Endometrial microvascular endothelial cells (primary cell): ENCODE results near the gene MX1. TPM values are rescaled to one million over a fixed set of nuclear protein-coding genes. Genes with fewer than 3 reads are reported as not detected.
"Not testable (repeated sequence)": the region's sequence is repeated elsewhere in the genome, so short reads cannot be mapped to it uniquely, and the experiment has no call there.

ENCODE experiments used
- in situ Hi-C: cut with HindIII; loops from 2 replicates; pipeline ENCODE4 v1.10.0; 2017; ENCODE audit warnings: low sequenced_read_pairs, low pct_unique_long_range_greater_than_20kb; ENCODE audit errors: inconsistent ontology term
- total RNA-seq: library from RNA; depleted of rRNA; stranded (reverse); fragments of >200 nt; gene quantifications from one replicate; pipeline ENCODE4 v1.2.3, GENCODE V29; 2015; ENCODE audit errors: inconsistent ontology term

The MX1 gene
- total RNA-seq, 1 donor from 2014 or later = 115 TPM

GRCh38 chr21:41405321-41405720, 20.7 kb upstream of the MX1 start:
- in situ Hi-C loops = no loop called here

GRCh38 chr21:41406340-41406739, 19.7 kb upstream of the MX1 start:
- in situ Hi-C loops = no loop called here

GRCh38 chr21:41407541-41408460, 18.2 kb upstream of the MX1 start:
- in situ Hi-C loops = no loop called here

- in situ Hi-C loops = no loop called here
Observed at GRCh38 chr21:41410361-41410760, 15.7 kb upstream of the MX1 start.

DNA sequence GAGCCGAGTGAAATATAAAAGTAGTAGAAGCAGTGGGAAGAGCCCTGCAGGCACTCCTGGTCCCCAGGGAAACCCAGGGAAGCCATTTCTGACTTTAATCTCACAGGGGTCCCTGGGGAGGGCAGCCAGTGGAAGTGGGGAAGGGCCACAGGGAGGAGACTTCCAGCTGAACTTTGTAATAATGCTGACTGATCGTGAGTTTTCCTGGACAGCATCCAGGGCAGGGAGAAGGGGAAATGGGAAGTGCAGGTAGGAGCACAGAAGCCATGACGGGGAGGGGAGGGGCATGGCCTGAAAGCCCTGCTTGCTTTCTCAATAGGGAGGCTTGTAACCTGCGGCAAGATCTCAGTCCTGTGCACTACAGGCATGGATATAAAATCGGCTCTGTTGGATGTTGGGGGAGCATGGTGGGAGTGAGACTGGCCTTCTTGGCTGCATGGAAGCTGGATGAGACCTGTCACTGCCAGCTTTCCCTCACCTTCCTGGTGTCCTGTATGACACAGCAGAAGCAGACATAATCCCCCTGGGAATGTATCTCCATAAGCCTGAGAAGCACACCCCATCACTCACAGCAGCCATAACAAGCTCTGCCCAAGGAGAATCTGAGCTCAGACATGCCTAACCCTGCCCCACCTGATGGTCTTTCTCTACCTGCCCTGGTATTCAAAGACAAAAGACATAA, 15.1 kb upstream of the MX1 start:
- in situ Hi-C loops = no loop called here

- in situ Hi-C loops = no loop called here
Observed at GRCh38 chr21:41411449-41412089, 14.5 kb upstream of the MX1 start.

- in situ Hi-C loops = not testable (repeated sequence)
Observed at GRCh38 chr21:41417505-41417904, 8.5 kb upstream of the MX1 start.

- in situ Hi-C loops = no loop called here
Observed at GRCh38 chr21:41418393-41418792, 7.6 kb upstream of the MX1 start.

DNA sequence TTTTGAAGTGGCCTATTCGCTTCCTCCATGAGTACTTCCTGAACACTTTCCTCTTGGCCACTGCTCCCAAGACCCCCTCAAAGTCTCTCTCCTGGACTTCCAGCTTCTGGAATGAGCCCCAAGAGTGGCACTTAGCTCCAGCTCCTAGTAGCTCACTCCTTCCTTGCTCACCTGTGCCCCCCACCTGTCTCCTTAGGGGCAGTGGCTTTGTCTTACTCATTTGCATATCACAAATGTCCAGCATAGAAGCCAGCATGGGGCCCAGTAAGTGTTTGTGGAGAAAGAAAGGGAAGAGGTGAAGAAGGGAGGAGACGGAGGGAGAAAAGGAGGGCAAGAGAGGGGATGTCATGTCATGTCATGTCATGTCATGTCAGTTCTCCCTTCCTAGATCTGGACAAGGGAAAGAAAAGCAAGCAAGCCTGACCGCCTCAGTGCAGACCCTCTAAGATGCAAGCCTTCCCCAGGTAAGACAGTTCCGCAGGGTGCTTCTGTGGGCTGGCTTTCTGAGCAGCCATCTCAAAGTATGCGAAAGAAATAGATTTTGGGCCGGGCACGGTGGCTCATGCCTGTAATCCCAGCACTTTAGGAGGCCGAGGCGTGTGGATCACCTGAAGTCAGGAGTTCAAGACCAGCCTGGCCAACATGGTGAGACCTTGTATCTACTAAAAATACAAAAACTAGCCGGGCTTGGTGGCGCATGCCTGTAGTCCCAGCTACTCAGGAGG, 6.9 kb upstream of the MX1 start:
- in situ Hi-C loops = no loop called here

DNA sequence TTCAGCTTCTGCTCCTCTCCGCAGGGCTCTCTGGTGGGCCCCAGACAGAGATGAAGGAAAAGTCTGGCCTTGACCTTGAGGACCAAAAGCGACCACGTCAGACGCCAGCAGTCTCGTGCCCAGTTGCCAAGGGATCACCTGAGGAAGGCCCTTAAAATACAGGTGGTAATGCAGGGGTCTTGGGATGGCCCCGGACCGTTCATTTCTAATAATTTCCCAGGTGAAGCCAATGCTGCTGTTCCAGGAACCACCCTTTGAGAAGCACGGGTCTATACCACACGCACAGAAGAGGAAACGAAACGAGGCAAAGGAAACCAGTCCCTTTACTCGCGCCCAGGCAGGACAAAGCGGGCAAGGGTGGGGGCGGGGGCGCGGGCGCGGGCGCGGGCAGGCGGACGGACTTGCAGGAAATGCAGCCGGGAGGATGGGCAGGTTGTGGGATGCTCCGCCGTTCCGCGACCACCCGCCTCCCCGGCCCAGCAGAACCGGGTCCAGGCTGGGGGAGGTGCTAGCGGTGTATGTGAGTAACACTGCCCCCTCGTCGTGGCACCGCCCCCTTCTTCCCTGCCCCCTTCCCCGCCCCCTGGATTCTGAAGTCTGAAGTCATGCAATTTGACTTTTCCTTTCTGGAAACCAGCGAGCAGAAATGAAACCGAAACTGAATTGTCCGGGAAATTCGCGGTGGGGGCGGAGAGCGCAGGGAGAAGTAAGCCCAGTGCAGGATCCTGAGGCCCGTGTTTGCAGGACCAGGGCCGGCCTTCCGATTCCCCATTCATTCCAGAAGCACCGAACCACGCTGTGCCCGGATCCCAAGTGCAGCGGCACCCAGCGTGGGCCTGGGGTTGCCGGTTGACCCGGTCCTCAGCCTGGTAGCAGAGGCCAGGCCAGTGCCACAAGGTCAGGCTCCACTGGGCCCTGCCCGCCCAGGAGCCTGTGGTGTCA, 5.8 kb upstream of the MX1 start:
- in situ Hi-C loops = no loop called here

GRCh38 chr21:41420998-41421397, 5.0 kb upstream of the MX1 start:
- in situ Hi-C loops = not testable (repeated sequence)

GRCh38 chr21:41422546-41423304, 3.3 kb upstream of the MX1 start:
- in situ Hi-C loops = no loop called here

DNA sequence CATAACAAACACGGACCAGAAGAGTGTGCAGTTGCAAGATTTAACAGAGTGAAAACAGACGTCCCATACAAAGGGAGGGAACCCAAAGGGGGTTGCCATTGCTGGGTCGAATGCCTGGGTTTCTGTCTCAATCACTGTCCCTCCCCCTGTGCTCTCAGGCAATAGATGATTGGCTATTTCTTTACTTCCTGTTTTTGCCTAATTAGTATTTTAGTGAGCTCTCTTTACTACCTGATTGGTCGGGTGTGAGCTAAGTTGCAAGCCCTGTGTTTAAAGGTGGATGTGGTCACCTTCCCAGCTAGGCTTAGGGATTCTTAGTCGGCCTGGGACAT, 2.8 kb upstream of the MX1 start:
- in situ Hi-C loops = not testable (repeated sequence)

- in situ Hi-C loops = no loop called here
Observed at GRCh38 chr21:41425588-41425953, 468 bp upstream of the MX1 start.

DNA sequence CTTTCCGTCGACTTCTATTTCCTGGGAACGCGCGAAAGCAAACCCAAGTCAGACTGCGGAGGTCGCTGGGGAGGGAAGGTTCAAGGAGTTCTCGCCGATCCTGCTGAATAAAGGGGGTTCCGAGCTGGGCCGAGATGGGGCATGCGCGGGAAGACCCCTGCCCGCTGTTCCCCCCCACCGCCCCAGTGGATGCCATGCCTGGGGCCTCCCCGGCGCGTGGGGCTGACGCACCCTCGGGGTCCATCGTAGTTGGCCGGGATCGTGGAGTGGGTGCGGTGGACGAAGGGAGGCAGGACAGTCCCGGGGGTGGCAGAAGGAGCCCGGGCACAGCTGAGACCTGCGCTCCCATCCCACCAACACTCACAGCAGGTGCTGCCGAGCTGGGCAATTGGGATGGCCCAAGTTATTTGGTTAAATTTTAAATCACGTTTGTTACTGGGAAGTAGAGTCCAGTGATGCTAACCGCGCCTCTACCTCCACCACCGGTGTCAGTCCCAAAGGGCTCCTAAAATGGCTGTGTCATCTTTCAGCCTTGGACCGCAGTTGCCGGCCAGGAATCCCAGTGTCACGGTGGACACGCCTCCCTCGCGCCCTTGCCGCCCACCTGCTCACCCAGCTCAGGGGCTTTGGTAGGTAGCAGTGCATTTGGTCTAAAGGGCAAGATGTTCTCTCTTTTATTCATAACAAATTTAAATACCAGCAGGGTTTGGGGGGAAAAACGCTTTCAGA, 801 bp downstream of the MX1 start:
- in situ Hi-C loops = no loop called here

- in situ Hi-C loops = no loop called here
Observed at GRCh38 chr21:41427556-41427955, 1.5 kb downstream of the MX1 start.

DNA sequence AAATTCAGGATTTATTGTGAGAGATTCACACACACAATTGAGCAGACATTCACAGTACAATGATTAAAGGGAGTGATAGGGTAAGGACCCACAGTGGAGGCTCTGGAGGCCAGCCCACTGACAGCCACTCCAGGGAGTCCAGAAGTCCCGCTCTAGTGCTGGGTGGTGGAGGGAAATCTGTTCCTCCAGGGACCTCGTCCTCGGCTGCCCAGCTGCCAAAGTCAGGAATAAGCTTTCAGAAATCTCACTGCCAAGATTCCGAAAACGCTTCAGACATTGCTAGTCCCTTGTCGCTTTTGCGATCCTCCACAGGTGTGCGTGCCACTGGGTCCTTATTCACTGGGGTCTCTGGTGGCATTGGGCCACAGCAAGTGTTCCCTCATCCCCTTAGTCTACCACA, 2.3 kb downstream of the MX1 start:
- in situ Hi-C loops = no loop called here
